ENCODE measurements around the gene FAM131A.

The FAM131A gene, protein sequence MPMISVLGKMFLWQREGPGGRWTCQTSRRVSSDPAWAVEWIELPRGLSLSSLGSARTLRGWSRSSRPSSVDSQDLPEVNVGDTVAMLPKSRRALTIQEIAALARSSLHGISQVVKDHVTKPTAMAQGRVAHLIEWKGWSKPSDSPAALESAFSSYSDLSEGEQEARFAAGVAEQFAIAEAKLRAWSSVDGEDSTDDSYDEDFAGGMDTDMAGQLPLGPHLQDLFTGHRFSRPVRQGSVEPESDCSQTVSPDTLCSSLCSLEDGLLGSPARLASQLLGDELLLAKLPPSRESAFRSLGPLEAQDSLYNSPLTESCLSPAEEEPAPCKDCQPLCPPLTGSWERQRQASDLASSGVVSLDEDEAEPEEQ

DNA sequence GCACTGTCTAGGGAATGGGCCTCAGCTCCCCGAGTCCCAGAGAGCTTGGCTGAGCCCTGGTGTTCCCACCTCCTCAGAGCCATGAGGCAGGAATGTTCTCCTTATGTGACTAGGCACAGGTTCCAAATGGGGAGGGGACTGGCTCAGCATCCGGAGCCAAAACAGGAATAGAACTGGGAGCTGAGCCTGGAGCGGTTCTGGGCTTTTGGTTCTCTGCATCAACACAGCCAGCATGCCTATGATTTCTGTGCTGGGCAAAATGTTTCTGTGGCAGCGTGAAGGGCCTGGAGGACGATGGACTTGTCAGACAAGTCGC, at the start of gene FAM131A:
FAM131A (plus strand) TSS at position 202 of the 316 bp plus-strand sequence; CDS start at position 233, 31 bp downstream.
- no peak for DNase-seq (ENCODE audit: low spot score)

DNA sequence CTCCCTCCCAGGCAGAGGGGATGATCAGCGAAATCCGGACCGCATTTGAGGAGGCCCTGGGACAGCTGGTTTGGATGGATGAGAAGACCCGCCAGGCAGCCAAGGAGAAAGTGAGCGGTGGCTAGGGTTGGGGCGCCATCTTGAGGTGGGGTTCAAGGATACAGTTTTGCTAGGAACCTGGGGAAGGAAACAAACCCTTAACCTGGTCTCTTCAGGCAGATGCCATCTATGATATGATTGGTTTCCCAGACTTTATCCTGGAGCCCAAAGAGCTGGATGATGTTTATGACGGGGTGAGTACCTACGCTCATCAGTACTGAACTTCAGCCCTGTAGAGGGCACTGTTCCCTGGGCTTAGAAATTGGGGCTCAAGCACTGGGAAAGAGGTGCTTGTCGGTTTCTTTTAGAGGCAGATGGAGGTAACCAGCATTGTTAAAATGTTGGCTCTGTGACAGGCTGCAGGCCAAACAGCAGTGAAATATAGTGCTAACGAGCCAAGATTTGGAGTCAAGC, 47.9 kb upstream of the FAM131A start:
- DNase-seq (ENCODE audit: low spot score) = peak; percentile 60

DNA sequence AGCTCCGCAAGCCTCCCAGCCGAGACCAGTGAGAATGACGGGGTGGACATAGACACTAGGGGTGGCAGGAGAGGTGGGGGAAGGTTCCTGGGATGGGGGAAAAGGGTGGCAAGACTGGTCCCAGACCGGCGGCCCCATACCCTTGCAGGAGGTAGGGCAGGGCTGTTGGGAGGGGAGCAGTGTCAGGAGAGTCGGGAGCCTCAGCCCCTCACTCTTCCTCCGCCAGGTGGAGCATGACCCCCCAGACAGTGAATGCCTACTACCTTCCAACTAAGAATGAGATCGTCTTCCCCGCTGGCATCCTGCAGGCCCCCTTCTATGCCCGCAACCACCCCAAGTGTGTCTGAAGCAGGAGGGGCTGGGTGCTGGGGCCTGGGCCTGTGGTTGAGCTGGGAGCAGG, 47.1 kb upstream of the FAM131A start:
- DNase-seq (ENCODE audit: low spot score) = no peak

DNA sequence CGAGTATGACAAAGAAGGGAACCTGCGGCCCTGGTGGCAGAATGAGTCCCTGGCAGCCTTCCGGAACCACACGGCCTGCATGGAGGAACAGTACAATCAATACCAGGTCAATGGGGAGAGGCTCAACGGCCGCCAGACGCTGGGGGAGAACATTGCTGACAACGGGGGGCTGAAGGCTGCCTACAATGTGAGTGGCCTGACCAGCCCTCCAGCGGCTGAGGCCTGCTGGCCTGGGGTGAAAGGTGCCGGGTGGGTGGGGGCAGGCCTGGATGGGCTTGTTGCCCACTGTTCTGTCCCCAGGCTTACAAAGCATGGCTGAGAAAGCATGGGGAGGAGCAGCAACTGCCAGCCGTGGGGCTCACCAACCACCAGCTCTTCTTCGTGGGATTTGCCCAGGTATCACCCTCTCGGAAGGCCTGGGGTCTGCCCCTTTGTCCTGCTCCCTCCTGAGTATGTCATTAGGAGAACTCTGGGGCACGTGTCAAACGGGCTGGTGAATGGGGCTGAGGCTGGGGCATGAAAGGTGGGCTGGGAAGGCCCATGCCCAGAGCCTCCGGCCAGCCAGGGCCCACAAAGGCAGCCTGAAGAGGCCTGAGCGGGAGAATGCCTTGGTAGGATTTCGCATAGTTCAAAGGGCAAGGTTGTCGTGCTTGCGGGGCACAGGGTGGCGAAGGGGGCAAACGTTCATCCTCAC, 46.2 kb upstream of the FAM131A start:
- no peak for DNase-seq (ENCODE audit: low spot score)

DNA sequence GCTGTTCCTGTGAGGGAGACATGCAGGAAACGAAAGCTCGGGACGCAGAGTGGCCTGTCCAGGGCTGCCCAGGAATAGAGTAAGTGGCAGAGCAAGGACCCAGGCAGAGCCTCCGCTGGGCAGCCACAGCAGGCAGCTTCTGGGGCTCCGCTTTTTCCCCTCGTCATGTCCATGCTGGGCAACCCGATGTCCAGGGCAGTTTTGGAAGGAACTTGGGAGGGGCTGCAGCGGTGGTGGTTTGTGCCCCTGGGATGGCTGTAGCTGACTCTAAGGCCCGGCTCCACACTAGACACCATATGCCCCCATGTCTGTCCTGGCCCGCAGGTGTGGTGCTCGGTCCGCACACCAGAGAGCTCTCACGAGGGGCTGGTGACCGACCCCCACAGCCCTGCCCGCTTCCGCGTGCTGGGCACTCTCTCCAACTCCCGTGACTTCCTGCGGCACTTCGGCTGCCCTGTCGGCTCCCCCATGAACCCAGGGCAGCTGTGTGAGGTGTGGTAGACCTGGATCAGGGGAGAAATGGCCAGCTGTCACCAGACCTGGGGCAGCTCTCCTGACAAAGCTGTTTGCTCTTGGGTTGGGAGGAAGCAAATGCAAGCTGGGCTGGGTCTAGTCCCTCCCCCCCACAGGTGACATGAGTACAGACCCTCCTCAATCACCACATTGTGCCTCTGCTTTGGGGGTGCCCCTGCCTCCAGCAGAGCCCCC, 45.5 kb upstream of the FAM131A start:
- no peak for DNase-seq (ENCODE audit: low spot score)

DNA sequence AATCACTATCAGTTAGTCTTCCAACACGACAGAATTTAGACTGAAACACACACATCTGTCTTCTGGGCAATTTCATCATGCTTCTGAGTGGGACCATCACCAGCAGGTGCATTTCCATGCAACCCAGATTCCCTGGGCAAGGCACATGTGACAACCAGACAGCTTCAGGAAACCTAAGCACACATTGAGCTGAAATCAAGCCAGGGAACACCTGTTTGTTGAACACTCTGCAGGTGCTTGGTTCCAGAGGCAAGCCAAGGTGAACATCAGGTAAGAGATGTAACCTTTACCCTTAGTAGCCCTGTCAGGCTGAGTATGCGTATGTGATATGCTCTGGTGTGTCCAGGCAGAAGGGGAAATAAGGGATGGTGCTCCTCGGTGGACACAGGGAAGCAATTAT, 41.6 kb upstream of the FAM131A start:
- DNase-seq (ENCODE audit: low spot score) = no peak

DNA sequence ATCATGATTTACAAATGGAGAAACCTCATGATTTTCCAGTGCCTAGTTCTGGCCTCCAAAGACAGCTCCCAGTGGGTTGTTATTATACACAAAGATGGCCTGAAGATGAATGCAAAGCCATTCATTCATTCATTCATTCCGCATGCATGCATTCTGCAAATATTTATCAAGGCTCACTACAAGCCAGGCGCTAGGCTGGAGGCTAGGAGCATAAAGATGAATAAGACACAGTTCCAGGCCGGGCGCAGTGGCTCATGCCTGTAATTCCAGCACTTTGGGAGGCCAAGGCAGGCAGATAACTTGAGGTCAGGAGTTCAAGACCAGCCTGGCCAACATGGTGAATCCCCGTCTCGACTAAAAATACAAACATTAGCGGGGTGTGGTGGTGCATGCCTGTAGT, 40.8 kb upstream of the FAM131A start:
- no peak for DNase-seq (ENCODE audit: low spot score)

DNA sequence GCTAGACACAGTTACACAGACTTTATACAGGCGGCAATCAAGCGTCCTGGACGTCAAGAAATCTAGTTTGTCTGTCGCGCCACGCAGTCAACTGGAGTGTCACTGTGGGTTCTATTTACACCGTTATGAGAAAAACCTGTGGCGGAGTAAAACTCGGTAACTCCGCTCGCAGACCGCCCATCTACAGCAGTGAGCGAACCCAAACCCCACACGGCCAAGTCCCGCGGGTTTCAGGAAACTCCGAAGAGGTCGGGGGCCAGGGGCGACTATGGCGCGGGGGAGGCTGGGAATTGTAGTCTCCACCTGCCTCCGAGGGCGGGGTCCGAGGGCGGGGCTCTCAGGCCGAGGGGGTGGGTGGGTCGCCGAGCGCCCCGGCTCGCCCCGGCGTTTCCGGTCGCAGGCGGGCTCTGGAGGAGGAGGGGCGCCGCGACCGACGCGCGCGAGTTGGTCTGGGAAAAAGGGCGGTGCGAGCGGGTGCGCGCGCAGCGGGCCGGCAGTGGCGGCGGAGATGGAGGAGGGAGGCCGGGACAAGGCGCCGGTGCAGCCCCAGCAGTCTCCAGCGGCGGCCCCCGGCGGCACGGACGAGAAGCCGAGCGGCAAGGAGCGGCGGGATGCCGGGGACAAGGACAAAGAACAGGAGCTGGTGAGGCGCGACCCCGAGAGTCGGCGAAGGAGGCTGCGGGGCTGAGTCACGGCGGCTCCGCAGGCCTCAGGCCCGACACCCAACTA, 38.5 kb upstream of the FAM131A start, which contains the start of gene PSMD2:
PSMD2 (plus strand) TSS at position 483 of the 729 bp plus-strand sequence; CDS start at position 509, 26 bp downstream.
- peak; percentile 97 for DNase-seq (ENCODE audit: low spot score)

DNA sequence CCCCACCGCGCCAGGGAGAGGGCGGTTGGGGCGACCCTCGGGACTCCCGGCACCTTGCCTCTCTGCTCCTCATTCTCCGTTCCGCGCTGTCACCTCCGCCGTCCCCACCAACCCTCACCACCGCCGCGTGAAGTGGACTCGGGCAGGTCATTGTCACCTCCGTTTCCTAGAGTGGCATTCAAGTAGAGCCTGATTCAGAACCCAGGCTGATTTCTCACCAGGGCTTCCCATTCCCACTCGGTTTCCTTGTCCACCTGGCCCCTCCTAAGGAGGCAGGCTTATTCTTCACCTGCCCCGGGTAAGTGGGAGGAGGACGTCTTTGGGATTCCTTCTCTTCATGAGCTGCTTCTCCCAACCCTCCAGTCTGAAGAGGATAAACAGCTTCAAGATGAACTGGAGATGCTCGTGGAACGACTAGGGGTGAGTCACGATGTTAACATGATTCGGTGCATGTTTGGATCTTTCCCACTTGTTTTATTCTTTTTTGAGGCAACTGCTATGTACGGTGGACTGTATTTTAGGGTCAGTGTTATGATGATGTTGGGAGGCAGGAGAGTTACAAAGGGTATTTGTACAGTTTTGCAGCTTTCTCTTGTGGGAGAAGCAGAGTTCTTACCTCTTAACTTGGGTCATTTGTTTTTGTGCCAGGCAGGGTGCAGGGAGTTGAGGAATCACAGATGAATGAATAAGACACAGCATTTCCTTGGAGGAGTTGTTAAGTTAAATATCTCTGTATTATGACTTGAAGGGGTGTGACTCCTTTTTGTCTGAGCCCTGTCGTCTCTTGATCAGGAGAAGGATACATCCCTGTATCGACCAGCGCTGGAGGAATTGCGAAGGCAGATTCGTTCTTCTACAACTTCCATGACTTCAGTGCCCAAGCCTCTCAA, 37.7 kb upstream of the FAM131A start:
- DNase-seq (ENCODE audit: low spot score) = peak; percentile 56

DNA sequence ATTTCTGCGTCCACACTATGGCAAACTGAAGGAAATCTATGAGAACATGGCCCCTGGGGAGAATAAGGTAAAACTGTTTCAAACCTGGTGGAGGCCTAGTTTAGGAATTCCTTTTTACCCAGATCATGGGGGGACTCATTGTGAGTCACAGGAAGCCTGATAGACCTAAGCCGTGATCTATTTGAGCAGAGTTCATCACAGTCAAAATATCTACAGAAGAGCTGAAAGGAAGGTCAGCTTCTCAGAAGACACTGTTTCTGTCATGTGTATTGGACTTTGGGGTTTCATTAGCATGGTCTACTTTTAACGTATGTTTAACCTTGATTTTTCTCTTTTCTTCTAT, 37.1 kb upstream of the FAM131A start:
- peak; percentile 88 for DNase-seq (ENCODE audit: low spot score)

DNA sequence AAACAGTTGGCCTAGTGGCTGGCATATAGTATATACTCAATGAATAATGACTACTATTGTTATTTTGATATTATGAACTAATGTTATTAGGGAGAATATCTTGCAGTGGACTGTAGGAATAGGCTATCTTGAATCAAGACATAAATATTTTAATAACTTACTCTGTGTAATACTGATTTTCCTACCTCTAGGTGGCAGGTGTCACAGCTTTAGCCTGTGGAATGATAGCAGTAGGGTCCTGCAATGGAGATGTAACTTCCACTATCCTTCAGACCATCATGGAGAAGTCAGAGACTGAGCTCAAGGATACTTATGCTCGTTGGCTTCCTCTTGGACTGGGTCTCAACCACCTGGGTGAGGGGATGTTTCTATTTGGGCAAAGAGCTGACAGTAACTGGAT, 31.8 kb upstream of the FAM131A start:
- DNase-seq (ENCODE audit: low spot score) = no peak

DNA sequence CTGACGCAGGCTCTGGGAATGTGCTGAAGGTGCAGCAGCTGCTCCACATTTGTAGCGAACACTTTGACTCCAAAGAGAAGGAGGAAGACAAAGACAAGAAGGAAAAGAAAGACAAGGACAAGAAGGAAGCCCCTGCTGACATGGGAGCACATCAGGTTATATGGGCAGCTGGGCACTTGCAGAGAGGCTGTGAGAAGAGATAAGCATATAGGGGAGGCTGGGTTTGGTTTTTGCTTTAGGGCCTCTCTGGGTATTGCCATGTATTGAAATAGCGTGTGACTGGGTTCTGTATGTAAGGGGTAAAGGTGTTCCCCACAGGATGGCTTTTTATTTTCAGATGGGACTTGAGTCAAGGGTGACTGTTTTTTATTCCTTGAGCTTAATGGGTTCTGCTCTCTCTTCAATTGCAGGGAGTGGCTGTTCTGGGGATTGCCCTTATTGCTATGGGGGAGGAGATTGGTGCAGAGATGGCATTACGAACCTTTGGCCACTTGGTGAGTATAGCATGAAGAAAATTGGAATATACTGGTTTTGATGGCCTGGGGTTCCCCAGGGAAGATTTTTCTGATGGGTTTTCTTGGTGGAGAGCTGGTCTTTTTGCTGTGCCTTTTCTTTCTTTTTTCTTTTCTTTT, 30.9 kb upstream of the FAM131A start:
- DNase-seq (ENCODE audit: low spot score) = no peak

DNA sequence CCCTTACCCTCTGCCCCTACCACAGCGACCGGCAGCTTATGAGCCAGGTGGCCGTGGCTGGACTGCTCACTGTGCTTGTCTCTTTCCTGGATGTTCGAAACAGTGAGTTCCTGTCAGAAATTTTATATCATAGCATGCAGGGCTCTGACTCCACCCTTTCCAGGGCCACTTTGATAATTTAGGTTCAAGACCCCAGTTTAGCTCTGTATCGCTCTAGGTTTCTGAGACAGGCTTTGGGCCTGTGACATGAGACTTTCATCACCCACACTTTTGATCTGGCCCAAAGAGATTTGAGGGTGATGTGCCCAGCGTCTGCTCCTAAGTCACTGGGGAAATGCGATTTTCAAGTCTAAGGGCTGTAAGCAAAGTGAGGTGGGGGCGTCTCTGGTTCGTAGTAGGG, 29.5 kb upstream of the FAM131A start:
- no peak for DNase-seq (ENCODE audit: low spot score)

DNA sequence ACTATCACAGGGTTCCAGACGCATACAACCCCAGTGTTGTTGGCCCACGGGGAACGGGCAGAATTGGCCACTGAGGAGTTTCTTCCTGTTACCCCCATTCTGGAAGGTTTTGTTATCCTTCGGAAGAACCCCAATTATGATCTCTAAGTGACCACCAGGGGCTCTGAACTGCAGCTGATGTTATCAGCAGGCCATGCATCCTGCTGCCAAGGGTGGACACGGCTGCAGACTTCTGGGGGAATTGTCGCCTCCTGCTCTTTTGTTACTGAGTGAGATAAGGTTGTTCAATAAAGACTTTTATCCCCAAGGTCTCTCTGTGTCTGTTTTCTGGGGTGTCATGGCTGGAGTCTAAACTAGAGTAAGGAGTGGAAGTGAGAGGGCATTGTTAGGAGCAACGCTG, 28.7 kb upstream of the FAM131A start:
- no peak for DNase-seq (ENCODE audit: low spot score)

DNA sequence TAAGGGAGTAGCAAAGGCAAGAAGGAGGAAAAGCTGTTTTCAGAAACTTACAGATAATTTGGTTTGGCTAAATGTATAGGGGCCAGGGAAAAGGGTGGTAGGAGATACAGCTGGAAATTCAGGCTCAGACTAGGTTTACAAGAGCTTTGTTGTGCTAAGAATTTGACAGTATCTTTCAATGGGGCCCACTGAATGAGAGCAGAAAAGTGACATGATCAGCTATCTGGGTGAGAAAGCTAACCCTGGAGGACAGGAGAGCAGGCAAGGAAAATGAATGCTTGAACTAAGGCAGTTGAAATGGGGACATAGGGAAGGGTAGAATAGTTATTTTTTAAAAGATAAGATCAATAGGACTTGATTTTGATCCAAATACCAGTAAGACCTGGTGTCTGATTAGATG, 25.8 kb upstream of the FAM131A start:
- DNase-seq (ENCODE audit: low spot score) = no peak

DNA sequence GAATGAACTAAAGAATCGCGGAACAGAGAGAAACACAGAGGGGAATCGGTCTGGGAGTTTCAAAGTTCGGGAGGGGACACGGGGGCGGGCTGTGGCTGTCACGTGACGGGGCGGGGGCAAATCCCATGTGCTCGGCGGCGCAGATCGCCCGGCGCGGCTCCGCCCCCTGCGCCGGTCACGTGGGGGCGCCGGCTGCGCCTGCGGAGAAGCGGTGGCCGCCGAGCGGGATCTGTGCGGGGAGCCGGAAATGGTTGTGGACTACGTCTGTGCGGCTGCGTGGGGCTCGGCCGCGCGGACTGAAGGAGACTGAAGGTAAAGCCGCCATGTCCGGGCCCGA, 23.1 kb upstream of the FAM131A start, which contains the start of gene EIF4G1:
EIF4G1 (plus strand) TSS at position 244 of the 337 bp plus-strand sequence. CDS start 1,191 bp downstream, outside the sequence.
- DNase-seq (ENCODE audit: low spot score) = peak; percentile 96

DNA sequence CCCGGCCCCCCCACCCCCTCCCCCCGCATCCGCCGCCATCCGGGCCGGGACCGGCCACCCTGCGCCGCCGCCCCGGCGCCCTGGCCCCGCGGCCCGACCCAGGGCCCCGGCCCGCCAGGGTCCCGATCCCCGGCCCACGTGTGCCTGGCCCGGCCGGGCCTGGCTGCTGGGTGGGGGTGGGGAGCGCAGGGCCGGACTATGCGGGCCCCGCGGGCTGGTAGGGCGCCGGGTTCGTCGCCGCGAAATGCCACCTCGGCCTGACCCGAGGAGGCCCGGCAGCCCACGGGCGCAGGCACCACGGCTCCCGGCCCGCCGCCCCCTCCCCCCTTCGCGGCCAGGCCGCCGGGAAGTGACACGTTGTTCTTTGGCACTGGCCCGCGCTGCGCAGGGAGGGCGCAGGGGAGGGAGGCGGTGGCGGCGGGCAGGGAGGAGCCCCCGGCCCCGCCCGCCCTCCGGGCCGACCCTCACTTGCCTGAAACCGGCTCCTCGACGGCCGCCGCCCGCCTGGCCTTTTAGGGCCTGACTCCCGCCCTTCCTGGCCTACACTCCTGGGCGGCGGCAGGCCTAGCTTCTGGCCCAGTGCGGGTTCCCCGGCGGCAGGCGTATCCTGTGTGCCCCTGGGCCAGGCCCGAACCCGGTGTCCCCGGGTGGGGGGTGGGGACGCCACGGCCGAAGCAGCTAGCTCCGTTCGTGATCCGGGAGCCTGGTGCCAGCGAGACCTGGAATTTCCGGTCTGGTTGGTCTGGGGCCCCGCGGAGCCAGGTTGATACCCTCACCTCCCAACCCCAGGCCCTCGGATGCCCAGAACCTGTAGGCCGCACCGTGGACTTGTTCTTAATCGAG, 22.5 kb upstream of the FAM131A start:
- peak; percentile 74 for DNase-seq (ENCODE audit: low spot score)

DNA sequence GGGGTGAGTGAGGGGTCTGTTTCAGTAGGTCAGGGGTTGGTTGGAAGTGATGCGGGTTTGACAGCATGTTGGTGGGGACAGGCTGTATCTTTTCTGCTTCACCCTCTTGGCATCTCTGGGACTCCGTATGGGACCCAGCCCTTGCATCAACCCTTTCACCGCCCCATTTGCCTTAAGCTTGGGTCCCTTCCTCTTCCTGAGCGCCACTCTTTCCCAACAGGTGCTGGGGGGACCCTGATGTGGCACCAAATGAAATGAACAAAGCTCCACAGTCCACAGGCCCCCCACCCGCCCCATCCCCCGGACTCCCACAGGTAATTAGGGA, 21.9 kb upstream of the FAM131A start:
- DNase-seq (ENCODE audit: low spot score) = no peak

DNA sequence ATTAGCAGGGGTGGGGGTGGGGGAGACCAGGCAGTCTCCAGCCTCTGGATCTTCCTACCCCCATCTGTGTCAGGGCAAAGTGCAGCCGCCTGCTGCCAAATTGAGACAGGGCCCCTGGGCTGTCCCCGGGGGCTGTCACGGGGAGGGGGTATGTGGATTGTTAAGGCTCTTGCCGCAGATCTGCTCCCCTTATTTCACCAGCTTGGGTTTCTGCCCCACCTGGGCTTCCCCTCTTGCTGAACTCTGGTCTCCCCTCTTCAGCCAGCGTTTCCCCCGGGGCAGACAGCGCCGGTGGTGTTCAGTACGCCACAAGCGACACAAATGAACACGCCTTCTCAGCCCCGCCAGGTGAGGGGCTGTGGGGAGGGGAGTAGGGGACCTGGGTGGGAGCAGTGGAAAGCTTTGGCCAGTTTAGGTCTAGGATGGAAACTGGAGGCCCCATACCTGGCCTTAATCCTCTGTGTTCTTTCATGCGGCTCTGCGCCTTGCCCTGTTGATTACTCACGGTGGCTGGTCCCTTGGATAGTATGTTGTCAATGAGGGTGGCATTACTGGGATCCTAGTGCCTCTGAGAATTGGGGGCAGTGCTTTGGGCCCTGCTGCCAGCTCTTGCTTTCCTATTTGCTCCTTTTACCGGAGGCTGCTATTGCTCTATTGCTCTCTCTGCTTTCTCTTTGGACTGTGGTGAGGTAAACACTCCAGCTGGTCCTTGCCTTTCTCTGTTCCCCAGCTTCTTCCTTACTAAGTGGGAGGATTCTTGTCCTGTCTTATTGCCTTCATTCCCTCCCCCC, 21.3 kb upstream of the FAM131A start:
- DNase-seq (ENCODE audit: low spot score) = peak; percentile 46

Measured in kidney tubule cell (primary cell).